ENCODE results near the gene DACT3.

Gene DACT3

GRCh38 chr19:46665072-46665471 is 4.1 kb upstream of the DACT3 start:
- no peak for DNase-seq

GRCh38 chr19:46661735-46662592 is 982 bp upstream of the DACT3 start:
- peak; percentile 64 for DNase-seq

GRCh38 chr19:46660551-46661019 is 397 bp downstream of the DACT3 start:
- peak; percentile 41 for DNase-seq

- DNase-seq = no peak
Measured at GRCh38 chr19:46660008-46660517, 919 bp downstream of the DACT3 start.

GRCh38 chr19:46659151-46660007 is 1.6 kb downstream of the DACT3 start:
- no peak for DNase-seq

- no peak for DNase-seq
Measured at GRCh38 chr19:46656541-46656940, 4.4 kb downstream of the DACT3 start.

- no peak for DNase-seq
Measured at GRCh38 chr19:46654621-46655152, 6.3 kb downstream of the DACT3 start.

GRCh38 chr19:46650445-46650844 is 10.5 kb downstream of the DACT3 start:
- no peak for DNase-seq

- no peak for DNase-seq
Measured at GRCh38 chr19:46648961-46649960, 11.7 kb downstream of the DACT3 start.

- DNase-seq = no peak
Measured at GRCh38 chr19:46648060-46648960, 12.7 kb downstream of the DACT3 start.

GRCh38 chr19:46646402-46646801 is 14.6 kb downstream of the DACT3 start:
- DNase-seq = no peak

- no peak for DNase-seq
Measured at GRCh38 chr19:46644720-46645119, 16.3 kb downstream of the DACT3 start.

GRCh38 chr19:46640656-46641055 is 20.3 kb downstream of the DACT3 start:
- DNase-seq = no peak

GRCh38 chr19:46639358-46640182 is 21.4 kb downstream of the DACT3 start:
- DNase-seq = peak; percentile 57

GRCh38 chr19:46637224-46637623 is 23.8 kb downstream of the DACT3 start:
- no peak for DNase-seq

GRCh38 chr19:46635920-46636761 is 24.8 kb downstream of the DACT3 start, which contains the start of gene GNG8:
Gene GNG8, minus strand, starts transcription at chr19:46636202. Its CDS starts 1,520 bp downstream, at chr19:46634682.
- DNase-seq = no peak

- DNase-seq = no peak
Measured at GRCh38 chr19:46634656-46635218, 26.2 kb downstream of the DACT3 start.

- peak; percentile 97 for DNase-seq
Measured at GRCh38 chr19:46634045-46634655, 26.8 kb downstream of the DACT3 start.
